Measurements from ENCODE around the gene NEDD9. TPM values are rescaled to one million over a fixed set of nuclear protein-coding genes. Genes with fewer than 3 reads are reported as not detected.

NEDD9 gene
- total RNA-seq, 2 experiments from 2014 or later, result 60.1 to 64.8 TPM

GRCh38 chr6:11143394-11144371 is 88.8 kb downstream of the NEDD9 start:
- POLR2A ChIA-PET, result interaction anchor here (0.7 to 1.4 kb wide), 4 partner anchors 115 to 353 kb away, joined by 3 read pairs; no protein-coding TSS in a partner anchor

DNA sequence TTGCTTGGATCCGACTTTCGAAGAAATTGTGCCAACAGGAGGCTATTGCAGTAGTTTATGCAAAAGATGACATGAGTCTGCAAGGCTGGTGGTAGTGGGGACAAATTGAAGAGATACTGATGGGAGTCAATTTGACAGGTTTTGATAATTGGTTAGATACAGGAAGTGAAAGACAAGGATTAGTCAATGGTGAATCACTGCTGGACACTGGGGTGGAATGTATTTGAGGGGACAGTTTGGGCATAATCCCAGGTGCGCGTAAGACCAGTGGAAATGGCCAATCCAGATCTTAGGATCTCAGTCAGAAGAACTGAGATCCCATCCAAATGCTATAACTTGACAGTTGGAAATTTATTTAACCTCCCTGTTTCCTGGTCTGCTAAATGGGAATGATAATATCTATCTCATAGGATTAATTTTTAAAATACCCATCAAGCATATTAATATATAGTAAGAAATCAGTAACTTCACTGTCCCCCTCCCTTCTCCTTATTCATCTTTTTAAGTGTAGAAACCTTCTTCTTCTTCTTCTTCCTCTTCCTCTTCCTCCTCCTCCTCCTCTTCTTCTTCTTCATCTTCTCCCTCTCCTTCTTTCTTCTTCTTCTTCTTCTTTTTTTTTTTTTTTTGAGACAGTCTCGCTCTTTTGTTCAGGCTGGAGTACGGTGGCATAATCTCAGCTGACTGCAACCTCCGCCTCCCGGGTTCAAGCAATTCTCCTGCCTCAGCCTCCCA is 90.0 kb downstream of the NEDD9 start:
- no peaks in the 10 kb centered on the region for H3K27me3 Mint-ChIP-seq

More at GRCh38 chr6:11143394-11144371, 88.8 kb downstream of the NEDD9 start:
- no peak for DNase-seq
- CTCF ChIA-PET, result interaction anchor here (0.6 to 4.0 kb wide), 15 partner anchors 8 to 432 kb away, joined by 3 to 85 read pairs (median 3); partner anchors contain the start of gene NEDD9
- H3K4me3 Mint-ChIP-seq, result no peak overlapping the region
- H3K27ac Mint-ChIP-seq, result no peak overlapping the region
- H3K36me3 Mint-ChIP-seq (ENCODE audit: low read depth), result no peaks in the 10 kb centered on the region
- H3K27me3 Mint-ChIP-seq, result no peaks in the 10 kb centered on the region
- no peaks in the 10 kb centered on the region for H3K9me3 Mint-ChIP-seq
- peaks cover 7% of the 10 kb centered on the region for H3K4me1 Mint-ChIP-seq

DNA sequence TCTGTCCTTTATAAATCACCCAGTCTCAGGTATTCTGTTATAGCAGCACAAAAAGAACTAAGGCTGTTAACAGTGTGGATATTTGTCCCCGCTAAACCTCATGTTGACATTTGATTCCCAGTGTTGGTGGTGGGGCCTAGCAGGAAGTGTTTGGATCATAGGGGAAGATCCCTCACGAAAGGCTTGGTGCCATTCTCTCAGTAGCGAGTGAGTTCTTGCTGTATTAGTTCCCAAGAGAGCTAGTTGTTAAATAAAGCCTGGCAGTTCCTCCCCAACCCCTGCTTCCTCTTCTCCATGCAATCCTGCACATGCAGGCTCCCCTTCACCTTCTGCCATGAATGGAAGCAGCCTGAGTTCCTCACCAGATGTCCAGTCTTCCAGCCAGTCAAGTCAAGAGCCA is 91.2 kb downstream of the NEDD9 start:
- Mint-ChIP-seq H3K27me3 (no peaks in the 10 kb centered on the region), H3K4me1 (peaks cover 7% of the 10 kb centered on the region), H3K27ac (no peak overlapping the region), H3K4me3 (no peak overlapping the region), H3K36me3 (ENCODE audit: low read depth) (peaks cover 2% of the 10 kb centered on the region), H3K9me3 (no peaks in the 10 kb centered on the region)
- POLR2A ChIA-PET, result no interaction called here
- CTCF ChIA-PET, result interaction anchor here (0.7 to 2.6 kb wide), 3 partner anchors 14 to 355 kb away, joined by 3 to 10 read pairs (median 5); no protein-coding TSS in a partner anchor
- no peak for DNase-seq

More for the DNA sequence above, 90.0 kb downstream of the NEDD9 start:
- Mint-ChIP-seq H3K9me3 (no peaks in the 10 kb centered on the region), H3K27ac (no peak overlapping the region), H3K4me1 (peaks cover 7% of the 10 kb centered on the region), H3K36me3 (ENCODE audit: low read depth) (no peaks in the 10 kb centered on the region), H3K4me3 (no peak overlapping the region)
- DNase-seq, result no peak
- ChIA-PET CTCF (interaction anchor here (2.1 to 4.0 kb wide), 3 partner anchors 73 to 354 kb away, joined by 6 to 85 read pairs (median 10); no protein-coding TSS in a partner anchor), POLR2A (no interaction called here)

DNA sequence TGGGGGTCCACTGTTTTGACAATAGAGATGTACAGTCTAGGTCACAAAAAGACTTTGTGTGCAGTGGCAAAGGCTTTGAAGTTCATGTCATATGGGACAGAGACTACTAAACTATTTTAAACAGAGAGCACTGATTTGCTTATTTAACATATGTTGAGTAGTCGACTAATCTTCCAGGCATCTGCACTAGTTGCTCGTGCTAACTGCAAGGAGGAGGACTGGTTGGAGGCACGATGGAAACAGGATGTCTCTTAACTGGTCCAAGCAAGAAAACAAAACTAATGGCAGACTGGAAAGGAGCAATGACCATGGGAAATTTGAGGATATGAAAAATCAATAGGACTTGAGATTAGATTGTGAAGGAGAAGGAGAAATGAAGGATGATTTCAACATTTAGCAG is 92.4 kb downstream of the NEDD9 start:
- H3K9me3 Mint-ChIP-seq, result no peaks in the 10 kb centered on the region

GRCh38 chr6:11139051-11139960 is 93.2 kb downstream of the NEDD9 start:
- POLR2A ChIA-PET, result no interaction called here
- H3K27me3 Mint-ChIP-seq, result no peaks in the 10 kb centered on the region
- no peak for DNase-seq

More for the DNA sequence above, 92.4 kb downstream of the NEDD9 start:
- ChIA-PET POLR2A (no interaction called here), CTCF (interaction anchor here (2.6 kb wide), 1 partner anchor 356 kb away, joined by 10 read pairs; no protein-coding TSS in a partner anchor)
- H3K4me3 Mint-ChIP-seq, result no peak overlapping the region
- H3K27me3 Mint-ChIP-seq, result no peaks in the 10 kb centered on the region
- no peak for DNase-seq
- no peak overlapping the region for H3K27ac Mint-ChIP-seq
- peaks cover 7% of the 10 kb centered on the region for H3K4me1 Mint-ChIP-seq
- peaks cover 12% of the 10 kb centered on the region for H3K36me3 Mint-ChIP-seq (ENCODE audit: low read depth)

DNA sequence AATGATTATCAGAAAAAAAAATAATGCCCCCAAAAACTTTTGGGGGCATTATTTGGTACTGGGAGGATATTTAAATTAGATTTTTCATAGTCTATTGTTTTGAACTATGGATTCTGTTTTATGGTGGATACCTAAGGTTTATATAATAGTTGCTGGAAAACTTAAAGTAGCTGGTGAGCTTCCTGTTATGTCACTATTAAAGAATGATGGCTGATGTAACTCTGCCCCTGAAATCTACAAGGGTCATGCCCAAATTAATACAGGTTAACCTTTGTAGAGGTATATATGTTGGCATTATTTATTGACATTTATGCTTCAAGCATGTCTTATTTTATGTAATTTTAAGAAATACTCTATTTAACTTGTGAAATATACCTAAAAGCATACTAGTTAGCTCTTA is 95.7 kb downstream of the NEDD9 start:
- peaks cover 3% of the 10 kb centered on the region for H3K4me1 Mint-ChIP-seq
- no peak overlapping the region for H3K27ac Mint-ChIP-seq
- H3K27me3 Mint-ChIP-seq, result no peaks in the 10 kb centered on the region
- ChIA-PET POLR2A (interaction anchor here (1.4 kb wide), 1 partner anchor 43 kb away, joined by 3 read pairs; the partner anchor contains the start of gene SMIM13), CTCF (interaction anchor here (0.6 to 2.1 kb wide), 5 partner anchors 8 to 439 kb away, joined by 3 to 7 read pairs (median 3); no protein-coding TSS in a partner anchor)
- no peak overlapping the region for H3K4me3 Mint-ChIP-seq
- H3K9me3 Mint-ChIP-seq, result no peaks in the 10 kb centered on the region
- DNase-seq, result no peak
- H3K36me3 Mint-ChIP-seq (ENCODE audit: low read depth), result peaks cover 18% of the 10 kb centered on the region

More at GRCh38 chr6:11139051-11139960, 93.2 kb downstream of the NEDD9 start:
- Mint-ChIP-seq H3K4me3 (no peak overlapping the region), H3K36me3 (ENCODE audit: low read depth) (peaks cover 18% of the 10 kb centered on the region), H3K9me3 (no peaks in the 10 kb centered on the region), H3K27ac (no peak overlapping the region), H3K4me1 (peaks cover 4% of the 10 kb centered on the region)
- CTCF ChIA-PET, result interaction anchor here (1.0 to 2.6 kb wide), 2 partner anchors 356 to 357 kb away, joined by 6 to 10 read pairs; no protein-coding TSS in a partner anchor

Other genes starting within 250 kb of the NEDD9 start
- not detected for gene ELOVL2, start 188.4 kb downstream of the NEDD9 start, total RNA-seq
- 1 to 10 TPM; 9.0 to 9.4 TPM for gene SMIM13, start 138.8 kb downstream of the NEDD9 start, total RNA-seq
- not detected for gene ERVFRD-1, start 120.9 kb downstream of the NEDD9 start, total RNA-seq